ENCODE measurements around the gene GAPVD1. TPM values are rescaled to one million over a fixed set of nuclear protein-coding genes. Genes with fewer than 3 reads are reported as not detected.

GAPVD1 gene
- total and polyA plus RNA-seq, 2 of the 8 experiments (the other 6 are each of a cell fraction or from before 2014, with no cell fraction given) = 5.5 to 40.5 TPM

GRCh38 chr9:125321496-125321895, 59.9 kb downstream of the GAPVD1 start:
- Histone ChIP-seq H4K5ac (ENCODE audit: insufficient read length, low read depth, low read length) (no peak overlapping the region), H2AFZ (ENCODE audit: low read length) (no peak overlapping the region), H3K18ac (ENCODE audit: extremely low read depth, low read length) (no peak overlapping the region), H3K4me2 (ENCODE audit: insufficient read depth in 1 of 2, low read depth in 2 of 2, low read length in 2 of 2) (no peak overlapping the region), H3K14ac (ENCODE audit: insufficient read length) (no peak overlapping the region), H3K9me3 (ENCODE audit: insufficient read depth in 2 of 2, low read depth in 1 of 2, low read length in 1 of 2) (no peaks in the 10 kb centered on the region), H3K4ac (replicated peaks; ENCODE audit: insufficient read length, low read depth, low read length) (no peak overlapping the region), H2AK5ac (ENCODE audit: low read depth, low read length) (no peak overlapping the region), H3K27ac (ENCODE audit: low read depth, low read length) (no peak overlapping the region), H3K23ac (ENCODE audit: insufficient read length) (no peak overlapping the region), H2BK15ac (ENCODE audit: low read length) (no peak overlapping the region), H2BK20ac (ENCODE audit: low read length) (no peak overlapping the region), H4K91ac (replicated peaks; ENCODE audit: insufficient read length, low read length) (no peak overlapping the region), H3K79me1 (ENCODE audit: low read depth, low read length) (no peaks in the 10 kb centered on the region), H3K23me2 (ENCODE audit: low read depth, low read length) (no peaks in the 10 kb centered on the region; the same call in 1 of the 2 replicates), H3K9ac (replicated peaks in 1 of 4; ENCODE audit: extremely low read depth in 1 of 4, low read depth in 3 of 4, low read length in 3 of 4) (no peak overlapping the region), H4K8ac (ENCODE audit: extremely low read depth, insufficient read depth, low read length) (no peak overlapping the region; the same call in 1 of the 2 replicates), H3K4me1 (replicated peaks in 1 of 4; ENCODE audit: control insufficient read depth in 3 of 4, insufficient read depth in 4 of 4, low read length in 3 of 4) (no peaks in the 10 kb centered on the region), H2BK120ac (replicated peaks; ENCODE audit: low read depth, low read length) (no peak overlapping the region), H3K27me3 (replicated peaks in 1 of 4; ENCODE audit: control insufficient read depth in 3 of 4, extremely low read depth in 1 of 4, insufficient read depth in 3 of 4, low read length in 3 of 4) (no peaks in the 10 kb centered on the region), H3K36me3 (ENCODE audit: control insufficient read depth in 2 of 4, insufficient read depth in 4 of 4, low read length in 3 of 4) (peaks cover 0 to 22% (median 3%) of the 10 kb centered on the region in 4 experiments; a peak in 4 of 8 replicates), H4K20me1 (replicated peaks in 1 of 2; ENCODE audit: control insufficient read depth in 1 of 2, insufficient read depth in 2 of 2, low read length in 2 of 2) (no peaks in the 10 kb centered on the region), H3K4me3 (ENCODE audit: extremely low read depth in 1 of 4, insufficient read depth in 2 of 4, low read depth in 3 of 4, low read length in 4 of 4) (no peak overlapping the region), H3K79me2 (ENCODE audit: control insufficient read depth in 1 of 2, insufficient read depth in 2 of 2, low read length in 2 of 2) (no peaks in the 10 kb centered on the region), H2BK12ac (ENCODE audit: low read depth, low read length) (no peak overlapping the region), H3K56ac (replicated peaks; ENCODE audit: insufficient read length, low read depth, low read length) (no peak overlapping the region), H2BK5ac (ENCODE audit: low read depth, low read length) (no peak overlapping the region)
- ChIA-PET CTCF (ENCODE audit: partially characterized antibody) (interaction anchor here (0.6 kb wide), 1 partner anchor 15 kb away, joined by 3 read pairs; no protein-coding TSS in a partner anchor), POLR2A (ENCODE audit: partially characterized antibody) (no interaction called here)
- FAIRE-seq (no peak), DNase-seq (ENCODE audit: low read depth in 1 of 2, low spot score in 2 of 2) (no peak)
- whole genome bisulfite sequencing, 2 experiments (ENCODE audit: extremely low coverage in 1 of 2, insufficient coverage in 1 of 2, insufficient read length in 1 of 2, insufficient replicate concordance in 2 of 2, low coverage in 1 of 2, low lambda C conversion rate in 2 of 2, missing lambda C conversion rate in 1 of 2) = 98% methylated on average over 3 of the region's 3 CpGs; no CpG with 5 or more reads in 1 of the 2 experiments
- TF ChIP-seq PHF8 (conservative IDR thresholded peaks at IDR 0.05; ENCODE audit: low read depth, low read length) = no peak
- no peak for TF ChIP-seq FOSL1 (IDR thresholded peaks at IDR 0.05; ENCODE audit: insufficient read depth, low read depth, low read length)
- no peak for TF ChIP-seq ATF2 (IDR thresholded peaks at IDR 0.05; ENCODE audit: low read length)
- TF ChIP-seq HDAC6 (IDR thresholded peaks at IDR 0.05; ENCODE audit: low read depth, low read length) = no peak
- TF ChIP-seq RBBP5 (IDR thresholded peaks at IDR 0.05; ENCODE audit: borderline replicate concordance, low read depth, low read length) = no peak
- no peak for TF ChIP-seq CTCF (IDR thresholded peaks at IDR 0.05; ENCODE audit: control extremely low read depth in 1 of 3, insufficient read depth in 1 of 3, low read depth in 1 of 3, low read length in 3 of 3)
- TF ChIP-seq ASH2L (IDR thresholded peaks at IDR 0.05; ENCODE audit: low read length) = no peak
- TF ChIP-seq NRF1 (IDR thresholded peaks at IDR 0.05; ENCODE audit: low read depth, low read length) = no peak
- no peak for TF ChIP-seq CHD2 (IDR thresholded peaks at IDR 0.05; ENCODE audit: low read length)
- no peak for TF ChIP-seq CTBP2 (IDR thresholded peaks at IDR 0.05; ENCODE audit: borderline replicate concordance, insufficient read depth, insufficient read length, low read length)
